LNCAP (cell line): ENCODE results near the gene PHACTR1.

Source experiments
- TF ChIP-seq, protein P1 (sequence below): fragments of 450-650 bp; IDR thresholded peaks from 2 replicates; pipeline ENCODE4 v1.5.1; 2017; ENCODE audit warnings: mild to moderate bottlenecking

PHACTR1 gene

DNA sequence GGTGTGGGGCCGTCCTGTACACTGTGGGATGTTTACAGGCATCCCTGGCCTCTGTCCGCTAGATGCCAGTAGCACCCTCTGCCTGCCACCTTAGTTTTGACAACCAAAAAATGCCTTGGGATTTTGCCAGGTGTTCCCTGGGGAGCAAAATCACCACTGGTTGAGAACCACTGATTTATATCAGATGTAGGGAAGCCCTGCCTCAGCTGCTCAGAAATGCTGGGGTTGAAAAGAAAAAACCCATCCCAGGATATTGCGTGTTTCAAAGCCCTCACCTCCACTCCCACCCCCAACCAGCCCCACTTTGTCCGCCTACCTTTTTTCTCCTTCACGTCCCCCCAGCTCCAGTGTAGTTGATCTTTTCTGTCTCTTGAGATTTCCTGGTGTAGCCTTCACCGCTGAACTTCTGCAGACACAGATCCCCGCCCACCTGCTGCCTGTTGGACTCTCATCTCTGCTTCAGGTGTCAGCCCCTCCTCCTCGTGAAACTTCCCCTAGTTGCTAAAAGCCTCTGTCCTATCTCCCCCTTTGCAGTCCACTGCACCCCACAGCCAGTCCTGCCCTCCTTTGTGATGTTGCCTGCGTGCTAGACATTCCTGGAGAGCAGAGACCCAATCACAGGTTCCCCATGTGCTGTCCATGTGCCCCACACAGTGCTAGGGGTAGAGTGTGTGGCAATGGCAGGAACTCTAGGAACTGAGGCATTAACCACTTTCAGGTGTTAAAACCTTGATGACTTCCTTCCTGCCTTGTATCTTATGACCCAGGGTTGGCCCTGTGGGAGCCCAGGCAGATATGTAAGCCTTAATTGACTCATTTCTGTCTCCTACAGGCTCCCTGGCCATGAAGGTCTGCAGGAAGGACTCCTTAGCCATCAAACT lies 512.9 kb downstream of the PHACTR1 start:
- TF ChIP-seq, protein P1, sequence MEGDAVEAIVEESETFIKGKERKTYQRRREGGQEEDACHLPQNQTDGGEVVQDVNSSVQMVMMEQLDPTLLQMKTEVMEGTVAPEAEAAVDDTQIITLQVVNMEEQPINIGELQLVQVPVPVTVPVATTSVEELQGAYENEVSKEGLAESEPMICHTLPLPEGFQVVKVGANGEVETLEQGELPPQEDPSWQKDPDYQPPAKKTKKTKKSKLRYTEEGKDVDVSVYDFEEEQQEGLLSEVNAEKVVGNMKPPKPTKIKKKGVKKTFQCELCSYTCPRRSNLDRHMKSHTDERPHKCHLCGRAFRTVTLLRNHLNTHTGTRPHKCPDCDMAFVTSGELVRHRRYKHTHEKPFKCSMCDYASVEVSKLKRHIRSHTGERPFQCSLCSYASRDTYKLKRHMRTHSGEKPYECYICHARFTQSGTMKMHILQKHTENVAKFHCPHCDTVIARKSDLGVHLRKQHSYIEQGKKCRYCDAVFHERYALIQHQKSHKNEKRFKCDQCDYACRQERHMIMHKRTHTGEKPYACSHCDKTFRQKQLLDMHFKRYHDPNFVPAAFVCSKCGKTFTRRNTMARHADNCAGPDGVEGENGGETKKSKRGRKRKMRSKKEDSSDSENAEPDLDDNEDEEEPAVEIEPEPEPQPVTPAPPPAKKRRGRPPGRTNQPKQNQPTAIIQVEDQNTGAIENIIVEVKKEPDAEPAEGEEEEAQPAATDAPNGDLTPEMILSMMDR, result peak; percentile 43

DNA sequence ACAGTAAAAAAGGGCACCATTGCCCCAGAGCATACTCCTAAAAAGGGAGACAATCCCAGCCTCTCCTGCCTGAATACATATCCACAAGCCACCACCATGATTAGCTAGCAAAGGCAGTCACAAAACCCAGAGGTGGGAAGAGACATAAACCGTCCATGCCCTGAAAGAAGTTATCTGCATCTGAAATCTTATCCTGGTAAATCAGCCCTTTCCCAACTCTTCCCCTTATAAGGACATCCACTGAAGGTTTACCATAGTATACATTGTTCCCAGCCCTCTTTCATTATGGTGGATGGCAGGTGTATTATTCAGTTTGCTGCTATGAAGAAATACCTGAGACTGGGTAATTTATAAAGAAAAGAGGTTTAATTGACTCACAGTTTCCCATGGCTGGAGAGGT lies 516.5 kb downstream of the PHACTR1 start:
- TF ChIP-seq, protein P1, result no peak

DNA sequence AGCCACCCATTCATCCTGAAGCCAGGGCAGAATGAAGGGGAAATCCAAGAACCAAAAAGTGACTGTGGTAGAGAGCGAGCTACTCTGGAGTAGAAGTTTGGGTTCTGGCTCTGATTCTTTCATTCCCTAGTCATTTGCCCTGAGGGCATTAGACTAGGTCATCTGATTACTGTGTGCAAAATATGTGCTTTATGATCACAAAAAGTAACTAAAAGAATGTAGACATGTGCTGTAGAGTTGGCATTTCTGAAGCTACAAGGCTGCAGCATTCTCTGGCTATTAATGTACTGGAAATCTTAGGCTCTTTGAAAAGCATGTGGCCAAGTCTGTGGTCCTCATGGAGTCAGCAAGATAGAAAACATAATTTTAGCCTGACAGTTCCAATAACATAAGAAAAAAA lies 517.6 kb downstream of the PHACTR1 start:
- TF ChIP-seq, protein P1, result no peak

DNA sequence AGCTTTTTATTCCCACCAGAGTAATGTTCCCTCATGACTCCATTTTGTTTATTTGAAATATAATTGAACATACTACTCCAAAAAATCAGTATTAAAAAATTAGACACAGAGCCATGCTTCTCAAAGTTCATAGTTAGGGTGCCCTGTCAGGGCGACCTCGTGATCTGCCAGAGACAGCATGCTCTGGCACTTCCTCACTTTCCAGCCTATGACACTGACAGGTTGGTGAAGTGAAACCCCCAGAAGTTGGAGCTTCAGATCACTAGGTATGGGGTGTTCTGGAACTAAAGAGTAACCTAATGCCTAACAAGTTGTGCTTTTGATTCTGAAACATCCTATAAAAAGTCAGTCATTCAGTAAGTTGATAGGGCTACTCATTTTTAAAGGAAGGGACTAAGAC lies 518.8 kb downstream of the PHACTR1 start:
- TF ChIP-seq, protein P1, result no peak

DNA sequence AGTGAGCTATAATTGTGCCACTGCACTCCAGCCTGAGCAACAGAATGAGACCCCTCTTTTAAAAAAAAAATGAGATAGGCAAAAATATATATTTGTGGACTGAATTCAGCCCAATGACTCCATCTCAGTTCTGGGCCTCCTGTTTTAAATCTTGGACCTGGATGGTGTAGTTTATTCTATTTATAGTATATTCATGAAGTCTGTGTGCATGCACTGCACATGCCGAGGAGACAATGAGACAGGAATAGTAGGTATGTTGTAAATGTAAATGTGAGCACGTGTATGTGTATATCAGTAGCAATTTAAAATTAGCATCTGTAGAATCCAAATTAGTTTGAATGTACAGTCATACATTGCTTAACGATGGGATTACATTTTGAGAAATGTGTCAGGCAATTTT lies 520.8 kb downstream of the PHACTR1 start:
- TF ChIP-seq, protein P1, result no peak

DNA sequence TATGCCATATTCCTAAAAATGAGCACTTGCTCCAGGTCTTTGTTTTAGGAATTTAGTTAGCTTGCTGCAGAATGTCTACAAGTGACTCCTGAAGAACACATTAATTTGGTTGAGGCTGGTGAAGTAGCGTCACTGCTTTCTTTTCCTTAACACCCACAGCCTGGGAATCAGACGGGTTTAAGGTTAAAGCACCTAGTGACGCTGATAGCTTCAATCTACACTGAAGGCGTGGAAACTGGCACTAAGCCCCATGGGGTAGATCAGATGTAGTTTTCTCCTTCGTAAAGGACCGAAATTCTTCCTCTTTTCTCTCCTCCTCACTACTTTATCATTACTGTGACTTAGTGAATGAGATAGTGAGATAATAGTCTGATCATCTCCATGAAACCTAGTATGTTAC lies 521.5 kb downstream of the PHACTR1 start:
- TF ChIP-seq, protein P1, result no peak

DNA sequence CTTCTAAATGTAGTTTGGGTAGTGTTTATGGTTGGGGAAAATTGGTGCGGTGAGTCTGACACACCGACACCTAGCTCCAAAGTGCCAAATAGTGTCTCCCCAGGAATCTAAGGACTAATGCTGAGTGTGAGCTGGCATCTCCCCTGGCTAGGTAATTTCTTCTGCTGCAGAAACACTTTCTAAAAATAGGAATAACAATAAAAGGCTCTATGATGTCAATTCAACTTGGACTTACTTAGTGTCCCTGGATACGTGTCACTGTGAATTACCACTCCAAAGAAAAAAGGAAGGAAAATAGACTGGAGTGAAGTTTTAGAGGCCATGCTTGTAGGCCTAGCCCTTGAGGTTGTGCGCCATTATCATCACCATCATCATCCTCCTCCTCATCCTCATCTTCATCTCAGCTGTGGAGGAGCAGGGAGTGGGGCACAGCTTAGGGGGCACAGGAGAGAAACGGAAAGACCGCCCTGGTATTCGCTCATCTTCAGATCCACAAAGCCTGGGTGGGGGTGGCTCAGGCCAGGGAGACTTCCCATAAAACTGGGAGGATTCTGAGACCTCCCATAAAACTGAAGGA lies 522.2 kb downstream of the PHACTR1 start:
- TF ChIP-seq, protein P1, result no peak
